ENCODE measurements around the gene PRAF2. TPM values are rescaled to one million over a fixed set of nuclear protein-coding genes. Genes with fewer than 3 reads are reported as not detected.

The PRAF2 gene
- total and polyA plus RNA-seq, 2 of the 13 experiments (the other 11 are each of a cell fraction or from before 2014, with no cell fraction given): 0.33 to 2.6 TPM

DNA sequence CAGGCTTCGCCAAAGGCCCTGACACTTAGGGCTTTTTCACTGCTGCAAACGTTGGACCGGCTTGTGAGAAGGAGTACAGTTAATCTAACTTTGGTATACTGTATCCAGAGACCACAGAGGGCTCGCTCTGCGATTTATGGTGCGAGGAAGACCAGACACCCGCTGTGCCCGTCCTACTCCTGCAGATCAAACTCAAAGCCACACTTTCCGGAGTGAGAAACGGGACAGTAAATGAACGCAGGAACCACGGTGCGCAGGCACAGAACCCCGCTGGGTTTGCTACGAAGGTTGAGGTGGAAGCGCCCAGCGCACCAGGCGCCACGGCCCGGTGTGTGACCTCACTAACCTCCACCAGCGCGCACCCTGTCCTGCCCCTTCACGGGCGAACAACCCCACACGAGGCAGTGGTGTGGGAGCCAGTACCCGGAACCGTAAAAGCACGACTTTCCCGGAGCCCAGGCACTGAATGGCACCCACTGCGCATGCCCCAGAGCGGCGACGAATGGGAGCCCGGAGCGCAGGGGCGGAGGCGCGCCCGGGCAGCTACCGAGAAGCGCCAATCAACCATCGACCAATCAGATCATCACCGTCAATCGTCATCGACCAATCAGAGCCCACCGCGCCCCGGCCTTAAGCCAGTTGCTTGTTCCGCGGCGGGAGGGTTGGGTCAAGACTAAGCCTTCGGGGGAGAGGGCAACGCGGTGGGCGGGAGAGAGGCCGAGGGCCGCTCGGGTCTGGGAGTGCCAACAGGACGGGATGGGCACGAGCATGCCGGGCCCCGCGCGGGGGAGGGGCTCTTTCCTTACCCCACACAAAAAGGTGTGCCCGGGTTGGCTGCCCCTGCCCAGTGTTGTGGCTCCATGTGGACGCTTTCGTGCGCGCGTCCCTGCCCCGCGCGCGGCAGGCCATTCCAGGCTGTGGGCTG is 27.2 kb upstream of the PRAF2 start (continued):
- TF ChIP-seq, protein P1, sequence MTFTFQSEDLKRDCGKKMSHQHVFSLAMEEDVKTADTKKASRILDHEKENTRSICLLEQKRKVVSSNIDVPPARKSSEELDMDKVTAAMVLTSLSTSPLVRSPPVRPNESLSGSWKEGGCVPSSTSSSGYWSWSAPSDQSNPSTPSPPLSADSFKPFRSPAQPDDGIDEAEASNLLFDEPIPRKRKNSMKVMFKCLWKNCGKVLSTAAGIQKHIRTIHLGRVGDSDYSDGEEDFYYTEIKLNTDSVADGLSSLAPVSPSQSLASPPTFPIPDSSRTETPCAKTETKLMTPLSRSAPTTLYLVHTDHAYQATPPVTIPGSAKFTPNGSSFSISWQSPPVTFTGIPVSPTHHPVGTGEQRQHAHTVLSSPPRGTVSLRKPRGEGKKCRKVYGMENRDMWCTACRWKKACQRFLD (CRISPR knock-in tag; IDR thresholded peaks at IDR 0.05; ENCODE audit: borderline replicate concordance): no peak
- TF ChIP-seq ZNF850 (CRISPR knock-in tag; conservative IDR thresholded peaks at IDR 0.05) (no peak), ZNF547 (CRISPR knock-in tag; IDR thresholded peaks at IDR 0.05) (no peak), RFX1 (IDR thresholded peaks at IDR 0.05) (no peak), ZNF598 (CRISPR knock-in tag; IDR thresholded peaks at IDR 0.05; ENCODE audit: borderline replicate concordance) (no peak), ZNF780A (CRISPR knock-in tag; IDR thresholded peaks at IDR 0.05) (no peak), U2AF2 (IDR thresholded peaks at IDR 0.05; ENCODE audit: low read depth, low read length) (no peak), YEATS2 (CRISPR knock-in tag; IDR thresholded peaks at IDR 0.05; ENCODE audit: borderline replicate concordance) (no peak), ZNF180 (CRISPR knock-in tag; IDR thresholded peaks at IDR 0.05; ENCODE audit: borderline replicate concordance, low read depth) (no peak), ZNF33A (CRISPR knock-in tag; IDR thresholded peaks at IDR 0.05; ENCODE audit: borderline replicate concordance) (no peak), ZNF746 (CRISPR knock-in tag; IDR thresholded peaks at IDR 0.05) (no peak), ZNF354B (CRISPR knock-in tag; IDR thresholded peaks at IDR 0.05) (no peak), ZNF564 (CRISPR knock-in tag; IDR thresholded peaks at IDR 0.05) (0 out of 2 replicates have a peak, but pooled peaks have one; percentile 48), ZMYM3 (CRISPR knock-in tag; IDR thresholded peaks at IDR 0.05) (no peak), NFKB2 (CRISPR knock-in tag; IDR thresholded peaks at IDR 0.05; ENCODE audit: borderline replicate concordance) (no peak), MLLT10 (CRISPR knock-in tag; IDR thresholded peaks at IDR 0.05) (no peak)
- TF ChIP-seq, protein P2, sequence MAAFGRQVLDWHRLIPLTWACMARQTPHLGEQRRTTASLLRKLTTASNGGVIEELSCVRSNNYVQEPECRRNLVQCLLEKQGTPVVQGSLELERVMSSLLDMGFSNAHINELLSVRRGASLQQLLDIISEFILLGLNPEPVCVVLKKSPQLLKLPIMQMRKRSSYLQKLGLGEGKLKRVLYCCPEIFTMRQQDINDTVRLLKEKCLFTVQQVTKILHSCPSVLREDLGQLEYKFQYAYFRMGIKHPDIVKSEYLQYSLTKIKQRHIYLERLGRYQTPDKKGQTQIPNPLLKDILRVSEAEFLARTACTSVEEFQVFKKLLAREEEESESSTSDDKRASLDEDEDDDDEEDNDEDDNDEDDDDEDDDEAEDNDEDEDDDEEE (CRISPR knock-in tag; IDR thresholded peaks at IDR 0.05): no peak
- TF ChIP-seq, protein P3, sequence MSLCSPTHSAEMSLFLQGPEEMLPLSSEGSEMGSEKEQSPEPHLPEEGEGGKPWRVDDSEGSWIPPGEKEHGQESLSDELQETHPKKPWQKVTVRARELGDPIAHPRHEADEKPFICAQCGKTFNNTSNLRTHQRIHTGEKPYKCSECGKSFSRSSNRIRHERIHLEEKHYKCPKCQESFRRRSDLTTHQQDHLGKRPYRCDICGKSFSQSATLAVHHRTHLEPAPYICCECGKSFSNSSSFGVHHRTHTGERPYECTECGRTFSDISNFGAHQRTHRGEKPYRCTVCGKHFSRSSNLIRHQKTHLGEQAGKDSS (CRISPR knock-in tag; IDR thresholded peaks at IDR 0.05; ENCODE audit: borderline replicate concordance, low read depth): no peak
- TF ChIP-seq, protein P4, sequence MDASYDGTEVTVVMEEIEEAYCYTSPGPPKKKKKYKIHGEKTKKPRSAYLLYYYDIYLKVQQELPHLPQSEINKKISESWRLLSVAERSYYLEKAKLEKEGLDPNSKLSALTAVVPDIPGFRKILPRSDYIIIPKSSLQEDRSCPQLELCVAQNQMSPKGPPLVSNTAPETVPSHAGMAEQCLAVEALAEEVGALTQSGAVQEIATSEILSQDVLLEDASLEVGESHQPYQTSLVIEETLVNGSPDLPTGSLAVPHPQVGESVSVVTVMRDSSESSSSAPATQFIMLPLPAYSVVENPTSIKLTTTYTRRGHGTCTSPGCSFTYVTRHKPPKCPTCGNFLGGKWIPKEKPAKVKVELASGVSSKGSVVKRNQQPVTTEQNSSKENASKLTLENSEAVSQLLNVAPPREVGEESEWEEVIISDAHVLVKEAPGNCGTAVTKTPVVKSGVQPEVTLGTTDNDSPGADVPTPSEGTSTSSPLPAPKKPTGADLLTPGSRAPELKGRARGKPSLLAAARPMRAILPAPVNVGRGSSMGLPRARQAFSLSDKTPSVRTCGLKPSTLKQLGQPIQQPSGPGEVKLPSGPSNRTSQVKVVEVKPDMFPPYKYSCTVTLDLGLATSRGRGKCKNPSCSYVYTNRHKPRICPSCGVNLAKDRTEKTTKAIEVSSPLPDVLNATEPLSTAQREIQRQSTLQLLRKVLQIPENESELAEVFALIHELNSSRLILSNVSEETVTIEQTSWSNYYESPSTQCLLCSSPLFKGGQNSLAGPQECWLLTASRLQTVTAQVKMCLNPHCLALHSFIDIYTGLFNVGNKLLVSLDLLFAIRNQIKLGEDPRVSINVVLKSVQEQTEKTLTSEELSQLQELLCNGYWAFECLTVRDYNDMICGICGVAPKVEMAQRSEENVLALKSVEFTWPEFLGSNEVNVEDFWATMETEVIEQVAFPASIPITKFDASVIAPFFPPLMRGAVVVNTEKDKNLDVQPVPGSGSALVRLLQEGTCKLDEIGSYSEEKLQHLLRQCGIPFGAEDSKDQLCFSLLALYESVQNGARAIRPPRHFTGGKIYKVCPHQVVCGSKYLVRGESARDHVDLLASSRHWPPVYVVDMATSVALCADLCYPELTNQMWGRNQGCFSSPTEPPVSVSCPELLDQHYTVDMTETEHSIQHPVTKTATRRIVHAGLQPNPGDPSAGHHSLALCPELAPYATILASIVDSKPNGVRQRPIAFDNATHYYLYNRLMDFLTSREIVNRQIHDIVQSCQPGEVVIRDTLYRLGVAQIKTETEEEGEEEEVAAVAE (CRISPR knock-in tag; IDR thresholded peaks at IDR 0.05; ENCODE audit: borderline replicate concordance): peak; percentile 40; the same call in 1 of the 2 replicates
- TF ChIP-seq, protein P5, sequence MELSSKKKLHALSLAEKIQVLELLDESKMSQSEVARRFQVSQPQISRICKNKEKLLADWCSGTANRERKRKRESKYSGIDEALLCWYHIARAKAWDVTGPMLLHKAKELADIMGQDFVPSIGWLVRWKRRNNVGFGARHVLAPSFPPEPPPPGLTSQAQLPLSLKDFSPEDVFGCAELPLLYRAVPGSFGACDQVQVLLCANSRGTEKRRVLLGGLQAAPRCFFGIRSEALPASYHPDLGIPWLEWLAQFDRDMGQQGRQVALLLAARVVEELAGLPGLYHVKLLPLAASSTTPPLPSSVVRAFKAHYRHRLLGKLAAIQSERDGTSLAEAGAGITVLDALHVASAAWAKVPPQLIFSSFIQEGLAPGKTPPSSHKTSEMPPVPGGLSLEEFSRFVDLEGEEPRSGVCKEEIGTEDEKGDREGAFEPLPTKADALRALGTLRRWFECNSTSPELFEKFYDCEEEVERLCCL (CRISPR knock-in tag; IDR thresholded peaks at IDR 0.05; ENCODE audit: borderline replicate concordance): no peak
